PC-3 (cell line): Measurements from ENCODE around the gene OTOS. TPM values are rescaled to one million over a fixed set of nuclear protein-coding genes. Genes with fewer than 3 reads are reported as not detected.

Experiments used
- ATAC-seq: fragments of 200-7000 bp; cut with Tn5 transposase; 2 replicates; pipeline ENCODE4 v1.9.1; 2020; ENCODE audit warnings: mild to moderate bottlenecking, moderate library complexity
- BruUV-seq: library from RNA; stranded (reverse); fragments of 400-500 nt; replicated peaks from 2 replicates; lab custom pipeline; 2021; lab: Mats Ljungman, UMichigan
- CTCF ChIA-PET: fragments of 300-600 bp; sonication (Branson Sonifier 250); formaldehyde crosslinking; loops from one replicate; lab custom pipeline; 2022; ENCODE audit warnings: antibody characterized with exemption; lab: Charles Lee
- POLR2A ChIA-PET: fragments of 300-600 bp; sonication (Branson Sonifier 250); formaldehyde crosslinking; loops from one replicate; lab custom pipeline; 2022; ENCODE audit warnings: antibody characterized with exemption; ENCODE audit not compliant: unreplicated experiment; lab: Charles Lee
- DNase-seq: peaks from one replicate; pipeline ENCODE4 v3.0.0-alpha.2; 2015
- H2AFZ ChIP-seq: fragments of 300-600 bp; sonication (generic); 2 replicates; pipeline ENCODE4 v1.6.0; 2016; ENCODE audit warnings: antibody characterized with exemption, low read length
- H3F3A ChIP-seq: fragments of 300-600 bp; sonication (generic); one replicate; pipeline ENCODE4 v1.6.0; 2017; ENCODE audit warnings: antibody characterized with exemption, low read length, control low read depth, mild to moderate bottlenecking; ENCODE audit not compliant: unreplicated experiment
- H3K27ac ChIP-seq: fragments of 300-600 bp; sonication (generic); 2 replicates; pipeline ENCODE4 v1.5.1; 2016; ENCODE audit warnings: mild to moderate bottlenecking, low read length
- H3K27me3 ChIP-seq: fragments of 300-600 bp; sonication (generic); 2 replicates; pipeline ENCODE4 v1.6.1; 2016; ENCODE audit warnings: low read length, mixed read lengths
- H3K36me3 ChIP-seq: fragments of 300-600 bp; sonication (generic); 2 replicates; pipeline ENCODE4 v1.6.1; 2016; ENCODE audit warnings: low read depth, mixed run types, low read length, mixed read lengths
- H3K4me1 ChIP-seq: fragments of 300-600 bp; sonication (generic); 2 replicates; pipeline ENCODE4 v1.5.1; 2016; ENCODE audit warnings: low read length; ENCODE audit not compliant: insufficient read depth
- H3K4me2 ChIP-seq: fragments of 300-600 bp; sonication (generic); 2 replicates; pipeline ENCODE4 v1.6.0; 2016; ENCODE audit warnings: low read length
- H3K4me3 ChIP-seq: fragments of 300-600 bp; sonication (generic); 2 replicates; pipeline ENCODE4 v1.5.1; 2016; ENCODE audit warnings: mild to moderate bottlenecking, low read length, mixed read lengths
- H3K79me2 ChIP-seq: fragments of 300-600 bp; sonication (generic); 2 replicates; pipeline ENCODE4 v1.6.1; 2017; ENCODE audit warnings: low read length, mixed read lengths
- H3K9ac ChIP-seq: fragments of 300-600 bp; sonication (generic); 2 replicates; pipeline ENCODE4 v1.6.0; 2016; ENCODE audit warnings: mild to moderate bottlenecking, low read length
- H3K9me2 ChIP-seq: fragments of 300-600 bp; sonication (generic); replicated peaks from 2 replicates; pipeline ENCODE4 v1.6.1; 2016; ENCODE audit warnings: mixed run types, low read length, mixed read lengths
- H3K9me3 ChIP-seq: fragments of 300-600 bp; sonication (generic); 2 replicates; pipeline ENCODE4 v1.6.1; 2016; ENCODE audit warnings: low read length, mixed read lengths
- H4K20me1 ChIP-seq: fragments of 300-600 bp; sonication (generic); 2 replicates; pipeline ENCODE4 v1.6.1; 2016; ENCODE audit warnings: low read length, mixed read lengths
- CTCF ChIP-seq: fragments of 300-600 bp; sonication (generic); conservative IDR thresholded peaks from 2 replicates; pipeline ENCODE4 v1.5.1; 2017; ENCODE audit warnings: antibody characterized with exemption, low read depth, mild to moderate bottlenecking, low read length
- EZH2 ChIP-seq: fragments of 300-600 bp; sonication (generic); IDR thresholded peaks from one replicate; pipeline ENCODE4 v1.6.1; 2017; ENCODE audit warnings: antibody characterized with exemption, mild to moderate bottlenecking, low read length; ENCODE audit not compliant: unreplicated experiment
- EZH2phosphoT487 ChIP-seq: fragments of 300-600 bp; sonication (generic); IDR thresholded peaks from 2 replicates; pipeline ENCODE4 v1.6.1; 2018; ENCODE audit warnings: mild to moderate bottlenecking, antibody characterized with exemption, low read length, borderline replicate concordance
- intact Hi-C: fragments of 100-400 bp; cut with micrococcal nuclease; formaldehyde crosslinking; loops from 2 replicates; pipeline ENCODE4 v1.9.0; 2023
- total RNA-seq: library from RNA; depleted of rRNA; stranded (reverse); fragments of >200 nt; gene quantifications from 2 replicates; pipeline ENCODE4 v1.2.3, GENCODE V29; 2014

Gene OTOS
- total RNA-seq, 1 experiment from 2014 or later, result not detected

DNA sequence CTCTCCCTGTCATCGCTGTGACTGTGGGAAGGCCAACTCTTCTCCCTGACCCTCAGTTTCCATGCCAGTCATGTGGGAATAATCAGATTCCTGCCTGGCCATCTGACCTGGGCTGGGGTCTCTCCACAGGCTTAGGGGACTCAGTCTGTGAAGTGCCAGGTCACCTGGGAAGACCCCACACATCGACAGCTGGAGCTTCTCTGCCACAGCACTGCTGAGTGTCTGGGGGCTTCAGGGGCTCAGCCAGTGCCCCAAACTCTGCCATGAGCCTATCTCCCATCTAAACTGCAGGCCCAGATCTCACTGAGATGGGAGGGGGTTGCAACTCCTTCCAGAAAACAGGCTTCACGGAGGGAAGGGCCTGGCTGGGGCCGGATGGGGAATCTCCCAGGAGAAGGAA is 42.0 kb upstream of the OTOS start:
- POLR2A ChIA-PET, result no interaction called here
- no peaks in the 10 kb centered on the region for H4K20me1 ChIP-seq
- peaks cover 86% of the 10 kb centered on the region for H3K27me3 ChIP-seq
- ATAC-seq (no peak), DNase-seq (no peak)
- H3K4me2 ChIP-seq, result no peak overlapping the region
- H3K9me3 ChIP-seq, result no peaks in the 10 kb centered on the region
- no peaks in the 10 kb centered on the region for H3K9me2 ChIP-seq
- no peak overlapping the region for H3K4me3 ChIP-seq
- CTCF ChIA-PET, result no interaction called here
- no peaks in the 10 kb centered on the region for H3F3A ChIP-seq
- no peak overlapping the region for H3K27ac ChIP-seq
- H3K9ac ChIP-seq, result no peak overlapping the region
- intact Hi-C loops, result no loop called here
- no peaks in the 10 kb centered on the region for H3K36me3 ChIP-seq
- no TSS peak for BruUV-seq
- TF ChIP-seq EZH2phosphoT487 (no peak), EZH2 (no peak), CTCF (no peak)
- no peaks in the 10 kb centered on the region for H3K4me1 ChIP-seq
- H2AFZ ChIP-seq, result no peak overlapping the region
- no peaks in the 10 kb centered on the region for H3K79me2 ChIP-seq

- Histone ChIP-seq H3K36me3 (no peaks in the 10 kb centered on the region), H3F3A (no peaks in the 10 kb centered on the region), H3K27ac (no peak overlapping the region), H3K9ac (no peak overlapping the region), H3K79me2 (no peaks in the 10 kb centered on the region), H4K20me1 (no peaks in the 10 kb centered on the region), H3K4me3 (no peak overlapping the region), H3K9me3 (no peaks in the 10 kb centered on the region), H3K4me1 (no peaks in the 10 kb centered on the region), H3K9me2 (no peaks in the 10 kb centered on the region), H3K4me2 (no peak overlapping the region), H3K27me3 (peaks cover 86% of the 10 kb centered on the region), H2AFZ (no peak overlapping the region)
- CTCF ChIA-PET, result no interaction called here
- ATAC-seq, result no peak
- no TSS peak for BruUV-seq
- intact Hi-C loops, result no loop called here
- POLR2A ChIA-PET, result no interaction called here
- DNase-seq, result no peak
- TF ChIP-seq CTCF (no peak), EZH2phosphoT487 (no peak)
These were observed 41.5 kb upstream of the OTOS start for GRCh38 chr2:240182001-240182400.

DNA sequence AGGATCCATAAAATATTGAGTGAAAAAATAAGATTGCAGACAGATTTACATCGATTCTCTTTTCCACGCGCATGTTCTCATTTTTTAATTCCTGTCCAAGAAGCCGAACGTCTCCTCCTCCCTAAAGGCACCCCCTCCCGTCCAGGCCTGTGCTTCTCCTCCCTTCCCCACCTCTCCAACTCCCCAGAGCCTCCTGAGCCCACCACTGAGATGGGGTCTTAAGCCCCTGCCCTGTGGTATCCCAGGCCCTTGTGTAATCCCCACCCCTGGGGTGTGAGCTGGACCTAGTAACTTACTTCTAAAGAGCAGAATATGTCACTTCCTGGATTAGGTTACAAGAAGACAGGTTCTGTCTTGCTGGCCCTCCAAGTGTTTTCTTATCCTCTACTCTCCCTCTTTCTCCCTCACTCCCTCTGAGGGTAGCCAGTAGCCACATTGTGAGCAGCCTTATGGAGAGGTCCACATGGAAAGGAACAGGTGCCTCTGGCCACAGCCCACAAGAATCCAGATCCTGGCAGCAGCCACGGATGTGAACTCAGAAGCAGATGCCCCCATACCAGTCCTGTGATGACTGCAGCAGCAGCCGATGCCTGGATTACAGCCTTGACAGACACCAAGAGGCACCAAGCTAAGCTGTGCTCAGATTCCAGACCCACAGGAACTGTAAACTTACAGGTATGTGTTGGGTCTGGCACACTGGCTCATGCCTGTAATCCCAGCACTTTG is 39.6 kb upstream of the OTOS start:
- intact Hi-C loops, result no loop called here
- Histone ChIP-seq H3K4me3 (no peak overlapping the region), H3K27me3 (peaks cover 87% of the 10 kb centered on the region), H3K27ac (no peak overlapping the region), H3K9ac (no peak overlapping the region), H4K20me1 (no peaks in the 10 kb centered on the region), H3K4me1 (no peaks in the 10 kb centered on the region), H3K9me3 (no peaks in the 10 kb centered on the region), H3K4me2 (no peak overlapping the region), H3K36me3 (no peaks in the 10 kb centered on the region), H3K79me2 (no peaks in the 10 kb centered on the region), H3F3A (no peaks in the 10 kb centered on the region), H2AFZ (no peak overlapping the region), H3K9me2 (no peaks in the 10 kb centered on the region)
- no peak for DNase-seq
- TF ChIP-seq EZH2phosphoT487, result no peak
- no peak for TF ChIP-seq CTCF
- TF ChIP-seq EZH2, result no peak
- ChIA-PET CTCF (no interaction called here), POLR2A (no interaction called here)
- BruUV-seq, result no TSS peak
- no peak for ATAC-seq
